ENCODE measurements around the gene LZIC.
"Not testable (repeated sequence)": the region's sequence is repeated elsewhere in the genome, so short reads cannot be mapped to it uniquely, and the experiment has no call there.

Gene LZIC

DNA sequence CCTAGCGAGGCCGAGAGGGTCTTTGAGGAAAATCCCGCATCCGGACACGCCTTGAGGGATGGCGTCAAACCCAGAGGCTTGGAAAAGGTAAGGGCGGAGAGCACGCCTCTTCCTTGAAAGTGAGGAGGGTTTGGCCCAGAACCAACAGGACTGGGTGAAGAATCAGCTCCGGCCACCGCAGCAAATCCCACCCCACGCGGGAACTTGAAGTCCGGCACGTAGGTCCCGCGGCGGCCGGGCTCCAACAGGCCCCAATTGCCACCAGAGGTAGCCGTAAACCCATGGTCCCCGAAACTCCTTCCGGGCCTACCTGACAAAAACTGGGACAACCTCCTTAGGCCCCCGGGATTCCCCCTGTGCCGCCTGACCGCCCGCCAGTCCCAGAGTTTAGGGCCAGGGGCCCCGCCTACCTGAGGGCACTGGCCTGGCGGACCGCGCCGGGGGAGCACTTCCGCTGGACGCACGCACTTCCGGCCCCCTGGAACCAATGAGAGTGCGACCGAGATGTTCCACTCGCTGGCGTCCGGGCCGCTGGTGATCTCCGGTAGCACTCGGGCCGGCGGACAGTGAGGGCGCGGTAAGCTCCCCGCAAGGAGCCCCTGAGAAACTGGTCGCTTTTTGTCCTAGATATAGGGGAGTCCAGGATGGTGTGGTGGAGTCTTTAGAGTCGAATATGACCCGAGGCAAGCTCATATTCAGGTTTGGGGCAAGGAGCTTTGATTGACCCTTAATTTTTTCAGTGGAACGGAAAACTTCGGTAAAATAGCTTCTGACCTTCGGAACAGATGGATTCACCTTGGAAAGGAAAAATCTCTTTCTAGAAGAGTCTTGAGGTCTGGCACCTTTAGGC lies at the start of gene LZIC, which contains the start of gene NMNAT1:
TSS of gene LZIC (minus strand) at position 453 of the 850 bp plus-strand sequence. CDS start 6,772 bp downstream, outside the sequence.
TSS of gene NMNAT1 (plus strand) at position 537 of the 850 bp plus-strand sequence. CDS start 28,599 bp downstream, outside the sequence.
- Histone ChIP-seq H3K27ac (peak within 1 kb of the TSS; percentile 67 to 98 (median 91)), H3K4me3 (peak within 1 kb of the TSS; percentile 56 to 92 (median 76))

DNA sequence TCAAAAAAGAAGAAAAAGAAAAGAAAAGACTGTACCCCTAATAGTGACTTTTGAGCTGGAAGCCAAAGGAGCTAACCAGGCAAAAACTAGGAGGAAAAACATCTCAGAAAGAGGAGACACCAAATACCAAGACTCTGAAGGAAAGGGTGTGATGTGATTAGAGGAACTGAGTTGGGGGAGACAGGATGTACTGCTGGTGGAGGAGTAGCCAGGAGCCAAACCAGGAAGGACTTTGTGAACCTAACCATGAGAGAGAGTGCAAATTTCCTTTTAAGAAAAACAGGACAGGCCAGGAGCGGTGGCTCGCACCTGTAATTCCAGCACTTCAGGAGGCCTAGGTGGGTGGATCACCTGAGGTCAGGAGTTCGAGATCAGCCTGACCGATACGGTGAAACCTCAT lies 49.7 kb upstream of the LZIC start:
- Histone ChIP-seq H3K27ac (no peak overlapping the region), H3K4me3 (no peak overlapping the region)

DNA sequence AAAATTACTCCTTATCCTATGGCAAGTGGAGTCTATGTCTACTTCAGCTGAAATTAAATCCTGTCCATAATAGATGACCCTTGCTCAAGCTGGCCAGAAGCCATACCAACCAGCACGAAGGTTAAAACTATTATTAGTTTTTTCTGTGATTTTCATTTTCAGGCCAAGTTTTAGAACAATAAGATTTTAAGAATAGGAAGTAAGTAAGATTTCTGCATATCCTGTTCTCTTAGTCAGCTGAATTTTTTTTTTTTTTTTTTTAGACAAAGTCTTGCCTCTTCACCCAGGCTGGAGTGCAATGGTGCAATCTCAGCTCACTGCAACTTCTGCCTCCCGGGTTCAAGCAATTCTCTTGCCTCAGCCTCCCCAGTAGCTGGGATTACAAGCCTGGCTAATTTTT lies 47.8 kb upstream of the LZIC start:
- H3K4me3 ChIP-seq: no peak overlapping the region
- H3K27ac ChIP-seq: peak overlapping the region in 6 of 21 experiments; percentile 13 to 65 (median 28)

DNA sequence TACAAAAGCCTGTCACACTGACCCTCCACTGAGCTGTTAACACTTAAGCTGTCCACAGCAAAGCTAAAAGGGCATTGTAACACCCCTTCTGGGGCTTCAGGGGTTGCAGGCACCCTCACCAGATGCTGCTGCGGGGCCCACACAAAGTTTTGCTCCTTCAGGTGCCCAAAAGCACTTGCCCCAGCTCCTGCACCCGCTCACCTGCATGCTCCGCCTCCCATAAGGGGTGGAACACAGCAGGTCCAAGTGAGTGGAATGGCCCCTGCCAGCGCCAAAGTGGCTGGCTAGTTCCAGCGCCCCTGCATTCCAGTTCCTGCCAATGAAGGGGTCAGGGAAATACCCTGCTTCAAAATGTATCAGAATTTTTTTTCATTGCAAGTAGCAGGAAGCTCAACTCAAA lies 46.6 kb upstream of the LZIC start:
- H3K4me3 ChIP-seq: no peak overlapping the region
- peak overlapping the region in 1 of 21 experiments; percentile 40 for H3K27ac ChIP-seq

DNA sequence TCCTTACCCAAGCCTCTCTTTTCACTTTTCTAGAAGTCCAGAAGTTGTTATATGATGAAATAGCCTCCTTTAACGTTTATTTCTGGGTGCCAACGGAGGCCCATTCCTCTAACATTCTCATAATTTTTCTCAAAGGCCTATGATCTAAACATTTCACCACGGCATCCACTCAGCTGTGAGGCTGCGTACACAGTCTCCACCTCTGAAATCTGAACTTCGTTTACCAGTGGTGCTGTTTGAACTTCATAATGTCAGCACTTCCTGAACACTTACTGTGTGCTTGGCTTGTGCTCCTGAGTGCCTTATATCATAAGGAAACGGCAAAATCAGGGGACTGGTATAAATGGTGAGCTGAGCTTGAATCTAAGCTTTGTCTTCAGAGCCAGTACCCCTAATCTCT lies 41.8 kb upstream of the LZIC start:
- no peak overlapping the region for H3K4me3 ChIP-seq
- H3K27ac ChIP-seq: peak overlapping the region in 1 of 21 experiments; percentile 58

DNA sequence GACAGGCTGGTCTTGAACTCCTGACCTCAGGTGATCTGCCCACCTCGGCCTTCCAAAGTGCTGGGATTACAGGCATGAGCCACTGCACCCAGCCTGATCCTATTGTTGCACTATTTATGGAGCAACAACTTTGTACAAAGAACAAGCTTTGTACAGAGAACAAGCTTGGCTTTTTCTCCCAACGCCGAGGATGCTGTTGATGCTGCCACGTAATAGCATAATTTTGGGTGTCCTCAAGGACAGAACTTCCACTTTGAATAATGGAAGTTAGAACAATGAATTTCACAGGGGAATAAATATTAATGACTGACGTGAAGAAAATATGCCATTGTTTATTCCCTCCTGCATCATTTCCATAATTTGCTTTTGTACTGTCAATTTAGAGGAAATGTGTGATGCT lies 41.1 kb upstream of the LZIC start:
- Histone ChIP-seq H3K27ac (no peak overlapping the region), H3K4me3 (no peak overlapping the region)

DNA sequence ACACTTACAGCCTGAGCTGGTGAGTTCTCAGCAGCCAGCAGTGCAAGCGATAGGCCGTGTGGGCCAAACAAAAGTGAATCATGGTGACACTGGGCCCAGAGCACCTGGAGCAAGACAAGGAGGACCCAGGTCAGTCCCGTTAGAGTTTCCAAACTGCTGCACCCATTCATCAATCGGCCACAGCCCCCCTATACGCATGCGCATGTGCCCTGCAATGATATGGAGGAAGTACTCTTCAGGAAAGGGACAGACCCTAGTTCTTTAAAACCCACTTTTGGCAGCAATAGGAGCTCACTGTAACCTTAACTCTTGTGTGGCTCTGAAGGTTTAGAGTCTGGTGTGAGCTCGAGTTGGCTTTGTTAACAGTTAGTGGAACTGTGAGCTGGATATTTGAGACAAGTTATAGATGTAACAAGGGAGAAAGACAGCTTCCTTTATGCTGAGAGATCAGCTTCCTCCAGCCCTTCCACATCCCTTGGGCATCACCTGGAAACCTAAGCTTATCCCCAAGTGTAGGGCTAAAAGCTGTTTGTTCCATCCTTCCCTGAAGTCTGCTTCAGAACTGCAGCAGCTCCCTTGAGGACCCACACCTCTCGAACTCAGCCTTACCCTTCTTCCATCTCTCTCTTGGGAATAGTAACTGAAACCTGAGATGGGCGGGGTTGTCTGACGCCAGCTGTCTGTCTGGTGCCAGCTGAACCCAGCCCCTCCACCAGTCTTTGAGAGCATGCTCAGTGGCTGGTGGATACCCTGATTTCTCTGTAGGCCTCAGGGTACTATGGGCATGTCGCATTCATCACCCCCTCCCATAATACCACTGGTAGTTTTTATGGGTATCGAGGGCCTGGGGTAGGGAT lies 17.7 kb upstream of the LZIC start:
- no peak overlapping the region for H3K4me3 ChIP-seq
- no peak overlapping the region for H3K27ac ChIP-seq

DNA sequence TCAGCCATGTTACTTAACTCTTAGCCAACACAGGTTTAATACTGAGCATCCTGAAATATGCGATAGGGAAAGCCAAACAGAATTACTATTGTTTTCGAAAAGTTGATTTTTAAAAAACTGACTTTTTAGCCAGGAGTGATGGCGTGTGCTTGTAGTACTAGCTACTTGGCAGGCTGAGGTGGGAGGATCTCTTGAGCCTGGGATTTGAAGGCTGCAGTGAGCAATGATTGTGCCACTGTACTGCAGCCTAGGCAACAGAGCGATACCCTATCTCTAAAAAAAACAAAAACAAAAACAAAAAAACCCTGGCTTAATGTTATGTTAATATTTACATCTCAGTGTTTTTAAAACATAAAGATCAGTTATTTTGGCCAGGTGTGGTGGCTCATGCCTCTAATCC lies 16.8 kb upstream of the LZIC start:
- Histone ChIP-seq H3K27ac (no peak overlapping the region), H3K4me3 (no peak overlapping the region)

DNA sequence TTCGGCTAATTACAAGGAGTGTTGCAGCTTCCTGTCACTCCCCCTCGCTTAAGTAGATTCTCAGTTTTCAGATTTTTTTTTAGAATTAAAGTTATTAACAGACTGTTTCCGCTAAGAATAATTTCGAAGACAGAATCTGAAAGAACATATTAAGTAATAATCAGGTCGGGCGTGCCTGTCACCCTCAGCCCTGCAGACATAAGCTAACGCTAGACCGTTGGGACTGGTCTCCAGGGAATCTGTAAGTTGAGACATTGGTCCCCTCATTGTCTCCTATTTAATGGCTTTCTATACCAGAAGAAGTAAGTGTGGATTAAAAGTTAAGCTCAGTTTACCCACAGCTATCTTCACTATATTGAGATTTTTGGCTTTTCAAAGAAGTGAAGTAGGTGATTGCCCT lies 14.5 kb upstream of the LZIC start:
- Histone ChIP-seq H3K27ac (no peak overlapping the region), H3K4me3 (no peak overlapping the region)

DNA sequence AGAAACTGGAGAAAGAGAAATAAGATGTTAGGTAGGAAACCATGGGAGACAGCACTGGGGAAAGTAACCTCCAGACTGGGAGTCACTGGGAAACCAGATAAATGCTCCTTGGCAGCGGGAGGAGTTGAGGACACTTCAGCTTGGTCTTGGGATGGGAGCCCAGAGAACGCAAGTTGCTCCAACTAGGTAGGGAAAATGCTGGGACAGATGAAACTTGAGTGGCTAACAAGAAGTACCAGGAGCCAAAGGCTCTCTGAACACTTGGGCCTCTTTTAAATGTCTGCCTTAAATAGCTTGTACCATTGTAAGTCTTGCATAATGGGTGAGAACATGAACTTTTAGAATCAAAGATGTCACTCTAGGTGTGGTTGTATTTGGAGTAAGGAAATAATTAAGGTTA lies 3.1 kb upstream of the LZIC start:
- H3K27ac ChIP-seq: no peak overlapping the region
- H3K4me3 ChIP-seq: no peak overlapping the region

DNA sequence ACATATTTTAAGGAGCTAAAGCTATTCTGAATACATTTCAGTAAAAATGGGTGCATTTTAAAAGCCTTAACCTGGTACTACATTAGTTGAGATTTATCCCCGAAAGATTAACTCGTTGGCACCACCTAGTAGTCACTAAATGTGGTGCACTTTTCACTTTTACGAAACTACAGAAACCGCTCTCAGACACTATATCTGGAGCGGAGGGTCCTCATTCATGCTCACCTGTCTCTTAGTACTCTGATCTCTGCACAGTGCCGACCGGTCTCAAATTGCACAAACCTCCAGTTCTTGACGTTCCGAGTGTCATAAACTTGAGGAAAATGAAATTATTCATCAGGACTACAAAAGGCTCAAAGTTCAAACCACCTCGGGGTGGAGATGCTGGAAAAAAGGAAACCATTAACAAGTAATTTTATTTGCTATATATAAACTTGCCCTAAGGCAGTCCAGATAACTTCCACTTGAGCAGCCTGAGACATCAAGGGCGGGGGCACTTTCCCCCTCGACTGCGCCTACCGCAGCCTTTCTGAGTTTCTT lies 722 bp downstream of the LZIC start:
- peak overlapping the region; percentile 67 to 98 (median 91) for H3K27ac ChIP-seq
- H3K4me3 ChIP-seq: peak overlapping the region; percentile 56 to 92 (median 76)

DNA sequence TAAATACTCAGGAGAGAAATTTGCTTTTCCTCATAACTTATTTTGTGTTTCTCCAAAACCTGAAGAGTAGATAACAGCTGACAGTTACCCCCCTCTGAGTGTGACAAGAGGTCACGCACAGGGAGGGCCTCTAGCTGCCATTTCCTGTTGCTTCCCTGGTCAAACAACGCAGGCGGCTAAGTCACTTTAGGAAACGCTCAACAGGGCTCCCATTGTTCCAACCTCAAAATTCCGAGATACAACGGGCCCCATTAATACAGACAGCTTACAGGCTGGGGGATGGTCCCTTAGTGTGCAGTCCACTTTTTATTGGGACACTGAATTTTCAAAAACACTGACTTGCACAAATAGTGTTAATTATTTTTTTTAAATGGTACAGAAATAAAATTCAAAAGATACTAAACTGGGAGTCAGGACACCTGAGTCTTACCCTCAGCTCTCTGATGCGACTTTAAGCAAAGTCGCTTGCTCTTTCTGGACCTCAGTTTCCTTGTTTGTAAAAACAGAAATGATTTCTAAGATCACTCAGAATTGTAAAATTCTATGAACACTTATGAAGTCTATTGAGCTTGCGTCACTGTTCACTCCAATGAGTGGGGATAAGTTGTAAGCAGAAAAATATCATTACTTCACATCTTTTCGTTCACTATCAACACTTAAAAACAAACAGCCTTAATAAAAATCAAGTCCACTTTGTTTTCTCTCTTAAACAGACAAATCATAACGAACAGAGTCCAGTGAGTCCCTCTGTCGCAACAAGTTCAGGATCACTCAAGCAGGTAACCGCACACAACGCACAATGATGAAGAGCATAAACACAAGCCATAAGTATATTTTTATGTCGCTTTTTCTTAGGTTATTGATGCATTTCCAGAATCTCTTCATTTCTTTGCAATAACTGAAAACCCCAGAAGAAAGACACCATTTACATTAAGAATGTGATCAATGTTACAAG lies 13.5 kb downstream of the LZIC start:
- Histone ChIP-seq H3K4me3 (no peak overlapping the region), H3K27ac (peak overlapping the region in 1 of 21 experiments; percentile 12)

DNA sequence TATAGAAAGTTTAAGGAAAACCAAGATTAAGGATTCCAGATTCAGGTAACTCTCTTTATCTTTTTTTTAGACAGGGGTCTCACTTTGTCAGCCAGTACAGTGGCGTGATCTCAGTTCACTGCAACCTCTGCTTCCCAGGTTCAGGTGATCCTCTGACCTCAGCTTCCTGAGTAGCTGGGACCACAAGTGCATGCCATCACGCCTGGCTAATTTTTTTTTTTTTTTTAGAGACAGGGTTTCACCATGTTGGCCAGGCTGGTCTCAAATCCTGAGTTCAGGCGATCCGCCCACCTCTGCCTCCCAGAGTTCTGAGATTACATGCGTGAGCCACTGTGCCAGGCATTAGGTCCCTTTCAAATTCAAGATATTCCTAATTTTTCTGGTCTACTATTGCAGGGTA lies 15.9 kb downstream of the LZIC start:
- Histone ChIP-seq H3K4me3 (no peak overlapping the region), H3K27ac (no peak overlapping the region)

DNA sequence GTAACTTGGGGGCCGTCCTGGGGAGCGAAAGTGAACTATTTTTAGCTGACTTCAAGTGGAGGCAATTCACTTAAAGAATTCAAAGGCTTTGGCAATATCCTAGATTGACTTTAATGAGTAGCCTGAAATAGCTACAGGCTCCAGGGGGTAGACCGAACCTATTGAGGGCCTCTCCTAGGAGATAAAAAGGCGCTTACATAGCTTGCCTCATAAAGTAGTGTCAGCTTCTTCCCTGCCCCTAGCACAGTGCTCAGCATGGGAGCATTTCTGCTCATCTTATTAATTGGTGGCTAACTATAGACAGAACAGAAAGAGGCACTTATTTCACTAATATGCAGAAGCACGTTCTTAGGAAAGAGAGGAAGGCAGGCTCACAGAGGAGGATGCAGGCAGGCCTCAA lies 20.8 kb downstream of the LZIC start:
- Histone ChIP-seq H3K4me3 (no peak overlapping the region), H3K27ac (no peak overlapping the region)

DNA sequence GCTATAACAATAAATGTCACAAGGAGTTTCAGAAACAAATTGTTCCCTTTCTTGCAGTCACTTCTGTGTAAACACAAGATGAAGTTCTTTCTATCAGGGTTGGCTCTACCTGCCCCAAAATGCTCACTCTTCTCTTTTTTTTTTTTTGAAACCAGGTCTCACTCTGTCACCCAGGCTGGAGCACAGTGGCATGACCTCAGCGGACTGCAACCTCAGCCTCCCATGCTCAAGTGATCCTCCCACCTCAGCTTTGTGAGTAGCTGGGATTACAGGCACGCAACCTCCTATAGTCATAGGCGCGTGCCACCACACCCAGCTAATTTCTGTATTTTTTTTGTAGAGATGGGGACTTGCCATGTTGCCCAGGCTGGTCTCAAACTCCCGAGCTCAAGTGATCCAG lies 22.6 kb downstream of the LZIC start:
- no peak overlapping the region for H3K27ac ChIP-seq

DNA sequence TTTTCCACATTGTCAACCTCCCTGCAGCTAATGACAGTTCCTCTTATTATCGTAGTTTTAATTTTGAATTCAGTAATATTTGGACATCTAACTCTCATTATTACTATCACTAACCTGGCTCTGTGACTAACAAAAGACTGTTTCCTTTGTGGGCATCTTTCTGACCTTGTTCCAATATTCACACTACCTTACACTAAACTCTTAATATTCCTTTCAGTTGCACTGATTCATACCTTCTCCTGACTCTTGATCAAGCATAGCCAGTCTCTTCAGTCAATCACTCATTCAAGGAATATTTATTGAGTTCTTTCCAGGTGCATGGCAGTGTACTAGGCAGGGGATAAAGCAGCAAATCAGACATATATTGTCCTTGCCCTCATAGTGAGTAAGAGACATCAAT lies 25.3 kb downstream of the LZIC start:
- Histone ChIP-seq H3K27ac (no peak overlapping the region), H3K4me3 (no peak overlapping the region)

More for the DNA sequence above, 22.6 kb downstream of the LZIC start:
- no peak overlapping the region for H3K4me3 ChIP-seq

DNA sequence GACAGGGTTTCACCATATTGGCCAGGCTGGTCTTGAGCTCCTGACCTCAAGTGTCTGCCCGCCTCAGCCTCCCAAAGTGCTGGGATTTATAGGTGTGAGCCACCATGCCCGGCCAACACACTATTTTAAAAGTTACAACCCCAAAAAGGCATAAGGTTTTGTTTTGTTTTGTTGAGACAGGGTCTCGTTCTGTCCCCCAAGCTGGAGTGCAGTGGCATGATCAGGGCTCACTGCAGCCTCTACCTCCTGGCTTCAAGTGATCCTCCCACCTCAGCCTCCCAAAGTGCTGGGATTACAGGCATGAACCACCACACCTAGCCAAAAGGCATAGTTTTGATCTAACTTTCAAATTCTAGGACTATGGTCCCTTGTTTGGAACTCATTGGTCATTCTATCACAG lies 25.7 kb downstream of the LZIC start:
- not testable (repeated sequence) for H3K27ac ChIP-seq, H3K4me3 ChIP-seq

DNA sequence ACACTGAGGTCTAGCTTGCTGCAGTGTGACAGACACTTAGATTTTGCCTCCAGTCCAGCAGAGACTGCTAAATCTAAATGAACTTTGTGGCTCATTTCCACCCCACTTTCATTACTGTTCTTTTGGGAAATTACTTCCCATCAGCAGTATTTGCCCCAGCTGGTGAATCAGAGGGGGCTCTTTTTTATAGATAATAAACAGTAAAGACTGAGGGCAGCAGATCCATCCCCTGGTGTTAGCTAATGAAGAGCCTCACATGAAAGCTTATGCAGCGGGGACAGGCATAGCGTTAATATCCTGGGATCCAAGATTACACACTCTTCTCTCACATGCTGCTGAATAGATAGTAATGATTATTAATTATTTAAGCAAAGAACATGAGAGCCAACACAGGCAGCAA lies 26.7 kb downstream of the LZIC start:
- no peak overlapping the region for H3K4me3 ChIP-seq
- H3K27ac ChIP-seq: no peak overlapping the region

DNA sequence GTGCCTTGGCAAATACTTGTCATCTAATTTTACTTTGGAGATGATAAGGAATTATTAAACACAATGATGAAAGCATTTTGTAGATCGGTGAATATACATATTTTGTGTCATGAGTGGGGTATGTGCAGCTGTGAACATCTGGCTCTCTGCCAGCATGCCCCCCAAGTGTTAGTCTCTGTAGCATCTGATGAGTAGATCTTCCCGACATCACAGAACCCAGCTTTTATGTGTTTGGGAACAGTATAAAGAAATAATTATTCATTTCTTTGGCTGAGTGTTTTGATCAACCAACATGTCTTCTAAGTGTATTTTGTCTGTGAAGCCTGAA lies 28.6 kb downstream of the LZIC start:
- no peak overlapping the region for H3K27ac ChIP-seq
- H3K4me3 ChIP-seq: no peak overlapping the region
